ENCODE data around the gene UGT2A2. TPM values are rescaled to one million over a fixed set of nuclear protein-coding genes. Genes with fewer than 3 reads are reported as not detected.

The UGT2A2 gene
- total RNA-seq, 1 experiment from 2014 or later = not detected

DNA sequence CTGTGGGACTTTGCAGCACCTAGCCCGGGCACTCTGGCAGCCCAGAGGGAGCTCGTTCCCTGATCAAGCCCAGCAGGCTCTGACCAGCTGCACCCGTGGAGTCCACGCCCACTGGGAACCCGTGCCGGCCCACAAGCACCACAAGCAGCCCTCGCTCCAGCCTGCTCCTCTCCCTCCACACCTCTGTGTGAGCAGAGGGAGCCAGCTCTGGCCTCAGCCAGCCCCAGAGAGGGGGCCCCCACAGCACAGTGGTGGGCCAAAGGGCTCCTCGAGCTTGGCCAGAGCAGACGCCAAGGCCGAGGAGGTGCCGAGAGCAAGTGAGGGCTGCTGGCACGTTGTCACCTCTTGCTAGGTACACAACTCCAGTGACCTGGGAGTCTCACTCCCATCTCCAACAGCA, 18.7 kb upstream of the UGT2A2 start:
- H3K9me3 Mint-ChIP-seq (ENCODE audit: low read depth, unreplicated experiment) = peaks cover 13% of the 10 kb centered on the region
- no peaks in the 10 kb centered on the region for H3K27me3 Mint-ChIP-seq (ENCODE audit: unreplicated experiment)
- no peak for DNase-seq
- H3K36me3 Mint-ChIP-seq (ENCODE audit: insufficient read depth, unreplicated experiment) = no peaks in the 10 kb centered on the region
- intact Hi-C loops (cut with micrococcal nuclease; ENCODE audit: unreplicated experiment) = no loop called here
- H3K4me3 Mint-ChIP-seq (ENCODE audit: low read depth, unreplicated experiment) = no peak overlapping the region
- no peaks in the 10 kb centered on the region for H3K4me1 Mint-ChIP-seq (ENCODE audit: low read depth, unreplicated experiment)
- CTCF ChIA-PET = no interaction called here
- BruUV-seq (replicated peaks) = no TSS peak
- TF ChIP-seq, protein P1, sequence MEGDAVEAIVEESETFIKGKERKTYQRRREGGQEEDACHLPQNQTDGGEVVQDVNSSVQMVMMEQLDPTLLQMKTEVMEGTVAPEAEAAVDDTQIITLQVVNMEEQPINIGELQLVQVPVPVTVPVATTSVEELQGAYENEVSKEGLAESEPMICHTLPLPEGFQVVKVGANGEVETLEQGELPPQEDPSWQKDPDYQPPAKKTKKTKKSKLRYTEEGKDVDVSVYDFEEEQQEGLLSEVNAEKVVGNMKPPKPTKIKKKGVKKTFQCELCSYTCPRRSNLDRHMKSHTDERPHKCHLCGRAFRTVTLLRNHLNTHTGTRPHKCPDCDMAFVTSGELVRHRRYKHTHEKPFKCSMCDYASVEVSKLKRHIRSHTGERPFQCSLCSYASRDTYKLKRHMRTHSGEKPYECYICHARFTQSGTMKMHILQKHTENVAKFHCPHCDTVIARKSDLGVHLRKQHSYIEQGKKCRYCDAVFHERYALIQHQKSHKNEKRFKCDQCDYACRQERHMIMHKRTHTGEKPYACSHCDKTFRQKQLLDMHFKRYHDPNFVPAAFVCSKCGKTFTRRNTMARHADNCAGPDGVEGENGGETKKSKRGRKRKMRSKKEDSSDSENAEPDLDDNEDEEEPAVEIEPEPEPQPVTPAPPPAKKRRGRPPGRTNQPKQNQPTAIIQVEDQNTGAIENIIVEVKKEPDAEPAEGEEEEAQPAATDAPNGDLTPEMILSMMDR (IDR thresholded peaks at IDR 0.05; ENCODE audit: unreplicated experiment) = no peak
- H3K27ac Mint-ChIP-seq (ENCODE audit: unreplicated experiment) = no peak overlapping the region

DNA sequence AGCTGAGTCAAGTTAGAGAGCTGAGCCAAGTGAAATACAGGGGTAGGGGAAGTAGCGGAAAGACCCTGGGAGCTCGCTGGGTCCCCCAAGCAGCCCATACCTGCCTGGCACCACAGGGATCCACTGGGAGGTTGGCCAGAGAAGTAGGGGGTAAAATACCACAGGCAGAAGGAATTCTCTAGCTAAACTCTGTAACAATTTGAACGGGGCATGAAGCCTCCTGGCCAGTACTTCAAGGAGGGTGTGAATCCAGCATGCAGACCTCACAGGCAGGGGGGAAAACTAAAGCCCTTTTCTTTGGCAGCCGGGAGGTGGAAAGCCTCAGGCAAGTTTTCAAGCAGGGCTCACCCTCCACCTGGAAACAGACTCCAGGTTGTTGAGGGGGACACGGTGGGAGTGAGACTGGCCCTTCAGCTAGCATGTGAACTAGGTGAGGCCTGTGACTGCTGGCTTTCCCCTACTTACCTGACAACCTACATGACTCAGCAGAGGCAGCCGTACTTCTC, 17.3 kb upstream of the UGT2A2 start:
- Mint-ChIP-seq H3K27ac (ENCODE audit: unreplicated experiment) (no peak overlapping the region), H3K4me3 (ENCODE audit: low read depth, unreplicated experiment) (no peak overlapping the region), H3K27me3 (ENCODE audit: unreplicated experiment) (no peaks in the 10 kb centered on the region), H3K36me3 (ENCODE audit: insufficient read depth, unreplicated experiment) (no peaks in the 10 kb centered on the region), H3K9me3 (ENCODE audit: low read depth, unreplicated experiment) (peaks cover 8% of the 10 kb centered on the region), H3K4me1 (ENCODE audit: low read depth, unreplicated experiment) (no peaks in the 10 kb centered on the region)
- no TSS peak for BruUV-seq (replicated peaks)
- no peak for DNase-seq
- CTCF ChIA-PET = no interaction called here
- intact Hi-C loops (cut with micrococcal nuclease; ENCODE audit: unreplicated experiment) = no loop called here
- TF ChIP-seq, protein P1 (IDR thresholded peaks at IDR 0.05; ENCODE audit: unreplicated experiment) = no peak

DNA sequence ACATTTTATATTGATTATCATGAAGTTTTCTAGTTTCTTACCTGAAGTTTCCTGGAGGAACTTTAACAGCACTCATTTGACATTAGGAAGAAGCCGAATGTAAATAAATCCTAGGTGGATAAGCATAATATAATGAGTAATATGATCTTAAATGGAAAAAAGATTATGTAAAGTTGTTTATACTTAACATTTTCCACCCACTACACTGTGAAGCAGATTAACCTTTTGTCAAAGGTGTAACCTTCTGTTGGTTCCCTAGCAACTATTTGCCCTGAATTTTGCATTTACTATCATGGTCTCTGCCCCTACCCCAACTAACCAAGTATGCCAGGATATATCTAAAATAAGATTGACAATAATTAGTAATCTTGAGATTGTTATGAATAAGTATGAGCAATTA, 13.7 kb upstream of the UGT2A2 start, which contains the start of gene UGT2A1:
Gene UGT2A1 (minus strand): TSS at position 101 of the 400 bp plus-strand sequence. CDS start 5,603 bp downstream, outside the sequence.
- H3K27ac Mint-ChIP-seq (ENCODE audit: unreplicated experiment) = no peak within 1 kb of the TSS
- intact Hi-C loops (cut with micrococcal nuclease; ENCODE audit: unreplicated experiment) = no loop called here
- no peaks in the 10 kb centered on the region for H3K4me1 Mint-ChIP-seq (ENCODE audit: low read depth, unreplicated experiment)
- no peak for DNase-seq
- H3K27me3 Mint-ChIP-seq (ENCODE audit: unreplicated experiment) = no peaks in the 10 kb centered on the region
- BruUV-seq (replicated peaks) = no TSS peak
- TF ChIP-seq, protein P1 (IDR thresholded peaks at IDR 0.05; ENCODE audit: unreplicated experiment) = no peak
- H3K36me3 Mint-ChIP-seq (ENCODE audit: insufficient read depth, unreplicated experiment) = no peaks in the 10 kb centered on the region
- CTCF ChIA-PET = no interaction called here
- H3K4me3 Mint-ChIP-seq (ENCODE audit: low read depth, unreplicated experiment) = no peak within 1 kb of the TSS
- H3K9me3 Mint-ChIP-seq (ENCODE audit: low read depth, unreplicated experiment) = no peaks in the 10 kb centered on the region

DNA sequence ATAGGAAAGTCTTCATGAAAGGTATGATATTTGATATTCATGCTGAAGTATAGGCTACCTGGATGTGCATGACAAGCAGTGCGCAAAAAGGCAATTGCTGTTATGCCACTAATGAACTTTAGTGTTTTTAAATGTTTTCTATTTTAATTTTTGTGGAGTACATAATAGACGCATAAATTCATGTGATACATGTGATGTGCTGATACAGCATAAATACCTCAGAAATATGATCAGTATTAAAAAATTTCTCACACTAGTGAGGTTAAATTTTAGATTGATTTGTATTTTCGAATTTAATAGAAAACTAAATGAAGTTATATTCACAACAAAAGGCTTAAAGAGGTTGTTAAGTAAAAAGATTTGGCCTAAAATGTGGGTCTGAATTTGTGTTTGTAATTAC, 11.4 kb upstream of the UGT2A2 start:
- no peak for DNase-seq
- Mint-ChIP-seq H3K27me3 (ENCODE audit: unreplicated experiment) (no peaks in the 10 kb centered on the region), H3K4me1 (ENCODE audit: low read depth, unreplicated experiment) (no peaks in the 10 kb centered on the region), H3K9me3 (ENCODE audit: low read depth, unreplicated experiment) (no peaks in the 10 kb centered on the region), H3K27ac (ENCODE audit: unreplicated experiment) (no peak overlapping the region), H3K36me3 (ENCODE audit: insufficient read depth, unreplicated experiment) (no peaks in the 10 kb centered on the region), H3K4me3 (ENCODE audit: low read depth, unreplicated experiment) (no peak overlapping the region)
- intact Hi-C loops (cut with micrococcal nuclease; ENCODE audit: unreplicated experiment) = no loop called here
- TF ChIP-seq, protein P1 (IDR thresholded peaks at IDR 0.05; ENCODE audit: unreplicated experiment) = no peak
- BruUV-seq (replicated peaks) = no TSS peak
- CTCF ChIA-PET = no interaction called here
